Measurements from ENCODE around the gene MAP2K2. TPM values are rescaled to one million over a fixed set of nuclear protein-coding genes. Genes with fewer than 3 reads are reported as not detected.

MAP2K2 gene
- total RNA-seq, 2 donors from 2014 or later: 56.8 to 92.0 TPM

DNA sequence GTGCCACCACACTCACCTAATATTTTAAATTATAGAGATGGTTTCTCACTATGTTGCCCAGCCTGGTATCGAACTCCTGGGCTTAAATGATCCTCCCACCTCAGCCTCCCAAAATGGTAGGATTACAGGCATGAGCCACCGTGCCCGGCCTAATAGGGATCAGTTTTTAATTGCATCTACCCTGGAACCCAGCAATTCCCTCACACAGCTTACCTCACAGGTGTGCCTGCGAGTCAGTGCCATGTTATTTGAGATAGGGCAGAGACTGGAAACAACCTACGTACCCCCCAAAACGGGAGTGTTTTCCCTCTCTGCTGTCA lies 14.3 kb downstream of the MAP2K2 start:
- DNase-seq (no peak), ATAC-seq (no peak)
- H3K9me3 ChIP-seq: no peaks in the 10 kb centered on the region
- 89 to 95% methylated on average over 6 of the region's 6 CpGs for WGBS, 2 donors
- no peaks in the 10 kb centered on the region for H3K4me1 ChIP-seq
- H3K27me3 ChIP-seq: no peaks in the 10 kb centered on the region
- TF ChIP-seq POLR2A (IDR thresholded peaks at IDR 0.05): no peak
- TF ChIP-seq, protein P1, sequence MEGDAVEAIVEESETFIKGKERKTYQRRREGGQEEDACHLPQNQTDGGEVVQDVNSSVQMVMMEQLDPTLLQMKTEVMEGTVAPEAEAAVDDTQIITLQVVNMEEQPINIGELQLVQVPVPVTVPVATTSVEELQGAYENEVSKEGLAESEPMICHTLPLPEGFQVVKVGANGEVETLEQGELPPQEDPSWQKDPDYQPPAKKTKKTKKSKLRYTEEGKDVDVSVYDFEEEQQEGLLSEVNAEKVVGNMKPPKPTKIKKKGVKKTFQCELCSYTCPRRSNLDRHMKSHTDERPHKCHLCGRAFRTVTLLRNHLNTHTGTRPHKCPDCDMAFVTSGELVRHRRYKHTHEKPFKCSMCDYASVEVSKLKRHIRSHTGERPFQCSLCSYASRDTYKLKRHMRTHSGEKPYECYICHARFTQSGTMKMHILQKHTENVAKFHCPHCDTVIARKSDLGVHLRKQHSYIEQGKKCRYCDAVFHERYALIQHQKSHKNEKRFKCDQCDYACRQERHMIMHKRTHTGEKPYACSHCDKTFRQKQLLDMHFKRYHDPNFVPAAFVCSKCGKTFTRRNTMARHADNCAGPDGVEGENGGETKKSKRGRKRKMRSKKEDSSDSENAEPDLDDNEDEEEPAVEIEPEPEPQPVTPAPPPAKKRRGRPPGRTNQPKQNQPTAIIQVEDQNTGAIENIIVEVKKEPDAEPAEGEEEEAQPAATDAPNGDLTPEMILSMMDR (IDR thresholded peaks at IDR 0.05): no peak
- intact Hi-C loops (cut with DNase I): no loop called here
- H3K27ac ChIP-seq: no peak overlapping the region
- H3K4me3 ChIP-seq: no peak overlapping the region
- peaks cover 0 to 5% of the 10 kb centered on the region in 2 donors for H3K36me3 ChIP-seq (replicated peaks in 1 of 2; ENCODE audit: insufficient read depth in 1 of 2, low read depth in 2 of 2)

DNA sequence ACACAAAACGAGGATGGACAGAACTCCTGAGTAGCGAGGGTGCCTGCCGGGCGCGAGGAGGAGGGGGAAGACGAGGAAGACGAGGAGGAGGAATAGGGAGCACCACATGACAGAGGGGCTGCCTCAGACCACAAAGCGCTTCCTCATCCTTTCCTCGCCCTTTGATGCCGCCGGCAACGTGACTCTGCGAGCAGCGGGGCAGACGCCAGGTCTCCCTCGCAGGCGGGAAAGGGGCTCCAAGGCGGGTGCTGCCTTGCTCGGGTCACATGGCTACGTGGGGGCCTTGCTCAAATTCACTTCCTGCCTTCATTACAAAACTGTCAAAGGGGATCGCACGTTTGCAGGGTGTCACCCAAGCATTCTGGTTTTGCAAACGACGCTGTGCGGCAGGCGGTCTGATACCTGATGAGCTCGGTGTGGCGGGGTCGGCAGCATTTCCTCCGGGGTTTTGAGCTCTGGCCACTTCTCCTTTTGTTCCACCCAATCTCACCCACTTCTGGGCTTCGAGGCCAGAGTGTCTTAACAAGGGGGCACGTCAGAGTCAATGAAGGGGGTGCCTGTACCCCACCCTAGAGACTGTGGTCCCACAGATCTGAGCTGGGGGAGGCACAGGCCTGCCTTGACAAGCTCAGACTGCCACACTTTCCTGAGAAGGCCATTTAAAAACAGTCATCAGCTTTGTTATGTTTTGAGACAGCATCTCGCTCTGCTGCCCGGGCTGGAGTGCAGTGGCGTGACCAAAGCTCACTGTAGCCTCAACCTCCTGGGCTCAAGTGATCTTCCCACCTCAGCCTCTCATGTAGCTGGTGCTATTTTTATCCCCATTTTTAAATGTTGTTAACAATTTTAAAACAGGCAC lies 14.9 kb downstream of the MAP2K2 start:
- DNase-seq: peak in 1 of 4 donors; percentile 31
- peaks cover 0 to 3% of the 10 kb centered on the region in 2 donors for H3K36me3 ChIP-seq (replicated peaks in 1 of 2; ENCODE audit: insufficient read depth in 1 of 2, low read depth in 2 of 2)
- H3K4me3 ChIP-seq: no peak overlapping the region
- intact Hi-C loops (cut with DNase I): no loop called here
- no peaks in the 10 kb centered on the region for H3K9me3 ChIP-seq
- 76 to 90% methylated on average over 31 to 35 of the region's 35 CpGs for WGBS, 2 donors
- H3K4me1 ChIP-seq: no peaks in the 10 kb centered on the region
- no peak overlapping the region for H3K27ac ChIP-seq
- H3K27me3 ChIP-seq: no peaks in the 10 kb centered on the region
- ATAC-seq: no peak
- TF ChIP-seq, protein P1 (IDR thresholded peaks at IDR 0.05): no peak
- TF ChIP-seq POLR2A (IDR thresholded peaks at IDR 0.05): no peak

DNA sequence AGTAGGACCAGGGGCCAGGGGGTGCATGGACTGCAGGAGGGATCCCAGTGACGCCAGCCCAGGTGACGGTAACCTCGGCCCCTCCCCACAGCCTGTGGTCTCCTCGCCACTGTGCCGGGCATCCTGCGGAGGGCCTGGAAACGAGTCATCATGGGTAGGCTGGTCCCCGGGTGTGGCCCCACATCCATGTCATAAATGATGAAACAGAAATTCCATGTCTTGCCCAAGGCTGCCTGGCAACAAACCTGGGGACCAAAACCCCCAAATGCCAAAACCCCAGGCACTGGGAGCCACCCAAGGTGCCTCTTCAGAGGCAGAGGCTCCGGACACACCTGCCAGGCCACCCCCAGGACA lies 20.9 kb downstream of the MAP2K2 start:
- Histone ChIP-seq H3K9me3 (no peaks in the 10 kb centered on the region), H3K4me3 (no peak overlapping the region), H3K27me3 (no peaks in the 10 kb centered on the region), H3K27ac (no peak overlapping the region), H3K36me3 (replicated peaks in 1 of 2; ENCODE audit: insufficient read depth in 1 of 2, low read depth in 2 of 2) (peaks cover 0 to 17% of the 10 kb centered on the region in 2 donors), H3K4me1 (no peaks in the 10 kb centered on the region)
- WGBS, 2 donors: 79% methylated on average over 9 of the region's 9 CpGs; no CpG with 5 or more reads in 1 of the 2 donors
- DNase-seq: no peak
- ATAC-seq: no peak
- TF ChIP-seq, protein P1 (IDR thresholded peaks at IDR 0.05): no peak
- no peak for TF ChIP-seq POLR2A (IDR thresholded peaks at IDR 0.05)
- intact Hi-C loops (cut with DNase I): no loop called here

DNA sequence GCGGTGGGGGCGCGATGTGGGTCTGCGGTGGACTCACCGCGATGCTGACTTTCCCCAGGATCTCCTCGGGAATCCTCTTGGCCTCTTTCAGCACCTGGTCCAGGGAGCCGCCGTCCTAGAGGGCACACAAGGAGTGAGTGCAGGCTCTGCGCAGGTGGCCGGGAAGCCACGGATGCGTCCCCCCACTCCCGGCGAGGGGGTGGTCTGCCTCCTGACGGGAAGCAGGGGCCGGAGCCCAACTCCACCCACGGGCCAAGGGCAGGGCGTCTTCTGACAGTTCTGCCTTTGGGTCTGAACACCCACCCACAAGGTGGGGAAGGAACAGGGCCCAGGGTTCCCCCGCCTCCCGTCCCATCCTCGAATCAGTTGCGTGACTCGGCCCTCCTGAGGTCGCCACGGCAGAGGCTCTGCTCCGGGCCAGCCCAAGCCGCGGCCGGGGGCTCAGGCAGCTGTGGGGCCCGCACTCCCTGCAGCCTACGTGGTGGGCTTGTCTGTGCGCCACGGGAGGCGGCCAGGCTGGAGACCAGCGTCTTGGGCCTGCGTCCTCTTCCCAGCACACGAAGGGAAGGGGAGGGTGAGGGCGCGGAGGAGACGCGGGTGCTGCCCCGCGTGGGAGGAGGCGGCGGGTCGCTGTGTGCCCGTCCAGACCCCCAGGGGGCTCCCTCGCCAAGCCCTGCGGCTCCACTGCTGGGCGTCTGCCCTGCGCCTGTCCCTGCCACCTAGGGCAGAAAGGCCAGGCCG lies 21.4 kb downstream of the MAP2K2 start:
- intact Hi-C loops (cut with DNase I): no loop called here
- Histone ChIP-seq H3K27me3 (no peaks in the 10 kb centered on the region), H3K9me3 (no peaks in the 10 kb centered on the region), H3K36me3 (replicated peaks in 1 of 2; ENCODE audit: insufficient read depth in 1 of 2, low read depth in 2 of 2) (peaks cover 0 to 19% of the 10 kb centered on the region in 2 donors), H3K27ac (no peak overlapping the region), H3K4me3 (no peak overlapping the region), H3K4me1 (no peaks in the 10 kb centered on the region)
- ATAC-seq (no peak), DNase-seq (no peak)
- TF ChIP-seq POLR2A (IDR thresholded peaks at IDR 0.05): no peak
- TF ChIP-seq, protein P1 (IDR thresholded peaks at IDR 0.05): no peak
- 87 to 100% methylated on average over 5 to 41 of the region's 53 CpGs for WGBS, 2 donors

Data from body of pancreas (tissue), 4 donors.